Transverse colon (tissue), 4 donors: ENCODE data around the gene GRHPR. TPM values are rescaled to one million over a fixed set of nuclear protein-coding genes. Genes with fewer than 3 reads are reported as not detected.

Experiments used
- DNase-seq: peaks from one replicate; pipeline ENCODE4 v3.0.0-alpha.2; 2019
- H3K27ac ChIP-seq, 4 donors: fragments of 200-600 bp; sonication (generic); 2 replicates each; pipeline ENCODE4 v1.5.1; 2016 to 2018; ENCODE audit warnings: inconsistent platforms in 4 of 4
- H3K27me3 ChIP-seq: fragments of 200-600 bp; sonication (generic); 2 replicates; pipeline ENCODE4 v1.5.1; 2017; ENCODE audit warnings: inconsistent platforms
- H3K36me3 ChIP-seq, 4 donors: fragments of 200-600 bp; sonication (generic); 2 replicates each; pipeline ENCODE4 v1.5.1; 2017 to 2019; ENCODE audit warnings: inconsistent platforms in 4 of 4
- H3K4me1 ChIP-seq, 4 donors: fragments of 200-600 bp; sonication (generic); 2 replicates each; pipeline ENCODE4 v1.5.1; 2017 to 2020; ENCODE audit warnings: inconsistent platforms in 4 of 4
- H3K4me3 ChIP-seq, 4 donors: fragments of 200-600 bp; sonication (generic); 1 replicate in 1 of 4; 2 replicates in 3 of 4; pipeline versions ENCODE4 v1.5.1 to v1.6.1; 2017 to 2019; ENCODE audit warnings: inconsistent platforms in 4 of 4
- H3K9me3 ChIP-seq, 2 donors: fragments of 200-600 bp; sonication (generic); 2 replicates each; pipeline ENCODE4 v1.5.1; 2017 to 2019; ENCODE audit warnings: inconsistent platforms in 2 of 2
- EP300 ChIP-seq: sonication (generic); formaldehyde crosslinking; IDR thresholded peaks from one replicate; pipeline ENCODE4 v1.6.1; 2017; ENCODE audit warnings: antibody characterized with exemption, low read depth
- POLR2A ChIP-seq: fragments of 450-650 bp; IDR thresholded peaks from one replicate; pipeline ENCODE4 v1.6.1; 2016; ENCODE audit warnings: antibody characterized with exemption, mild to moderate bottlenecking, moderate library complexity
- POLR2AphosphoS5 ChIP-seq, 3 donors: sonication (generic); formaldehyde crosslinking; IDR thresholded peaks; one replicate each; pipeline ENCODE4 v1.6.1; 2016; ENCODE audit warnings: antibody characterized with exemption in 3 of 3
- WGBS, 2 donors: methylation state at CpG; one replicate each; pipeline ENCODE4 v1.1.5; 2018; ENCODE audit warnings: low coverage in 1 of 2; 5-methylcytosine and 5-hydroxymethylcytosine counted together
- in situ Hi-C, 4 donors: fragments of 200-750 bp; cut with MboI; loops; one replicate each; pipeline versions ENCODE4 v1.15.0 to v1.15.1; 2017; ENCODE audit warnings: low sequenced_read_pairs in 3 of 4, low pct_ligation_motif_present in 1 of 4, low pct_unique_long_range_greater_than_20kb in 1 of 4
- intact Hi-C: fragments of 100-400 bp; cut with DNase I; formaldehyde crosslinking; loops from one replicate; pipeline ENCODE4 v1.15.1; 2023; ENCODE audit warnings: low total_unique reads
- total RNA-seq, 4 donors: library from RNA; depleted of rRNA; stranded (reverse); fragments of >200 nt; gene quantifications; one replicate each; pipeline ENCODE4 v1.1.0, GENCODE V29; 2016
- TF ChIP-seq, protein P1 (sequence below), 5 experiments: fragments of 200-600 bp in 3 of 5; fragments of 450-650 bp in 2 of 5; sonication (generic) in 3 of 5; IDR thresholded peaks; 1 replicate in 2 of 5; 2 replicates in 3 of 5; pipeline ENCODE4 v1.5.1; 2016 to 2017; ENCODE audit warnings: antibody characterized with exemption in 5 of 5, inconsistent platforms in 3 of 5, mild to moderate bottlenecking in 2 of 5, moderate library complexity in 1 of 5

Gene GRHPR
- total RNA-seq, 4 donors from 2014 or later: 48.6 to 131 (median 104) TPM

DNA sequence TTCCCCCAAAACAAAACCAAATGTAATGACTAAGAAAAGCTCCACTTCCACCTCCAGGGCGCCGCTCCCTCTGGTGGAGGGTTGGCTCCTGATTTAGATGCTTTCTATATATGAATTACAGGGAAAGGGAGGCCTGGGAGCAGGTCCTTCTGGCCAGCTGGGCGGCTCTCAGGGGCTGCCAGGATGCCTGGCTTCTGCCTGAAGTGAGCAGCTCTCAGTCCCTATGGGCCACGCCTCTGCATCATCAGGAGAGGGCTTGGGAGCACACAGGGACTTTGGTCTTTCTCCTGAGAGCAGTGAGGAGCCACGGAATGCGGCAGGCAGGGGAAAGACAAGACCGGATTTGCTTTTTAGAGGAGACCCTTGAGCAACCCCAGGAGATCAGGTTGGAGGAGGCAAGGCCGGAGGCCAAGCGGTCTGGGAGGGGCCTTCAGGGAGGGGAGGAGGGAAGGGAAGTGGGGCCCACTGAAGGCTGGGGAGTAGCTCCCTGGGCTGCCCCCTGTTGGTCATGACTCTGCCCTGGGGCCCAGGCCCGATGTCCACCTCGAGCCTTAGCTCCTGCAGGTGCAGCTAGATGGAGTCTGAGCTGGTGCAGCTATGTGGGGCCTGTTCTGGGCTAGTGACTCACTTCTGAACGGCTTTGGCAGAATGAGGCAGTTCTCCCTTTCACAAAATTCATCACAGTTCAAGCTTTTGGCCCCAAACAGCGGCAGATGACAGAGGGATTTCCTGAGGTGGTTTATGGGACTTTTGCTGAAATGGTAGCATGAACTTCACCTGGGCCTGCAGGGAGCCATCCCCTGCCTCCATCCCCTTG is 11.3 kb upstream of the GRHPR start:
- no peak for DNase-seq
- no peaks in the 10 kb centered on the region for H3K36me3 ChIP-seq
- no peak overlapping the region for H3K27ac ChIP-seq
- intact Hi-C loops: no loop called here
- peaks cover 0 to 7% (median 0%) of the 10 kb centered on the region in 4 donors for H3K4me1 ChIP-seq
- in situ Hi-C loops: no loop called here
- 69% methylated on average over 12 of the region's 13 CpGs; no CpG with 5 or more reads in 1 of the 2 donors for WGBS, 2 donors
- H3K27me3 ChIP-seq: no peaks in the 10 kb centered on the region
- TF ChIP-seq POLR2A: no peak
- no peak for TF ChIP-seq EP300
- TF ChIP-seq, protein P1, sequence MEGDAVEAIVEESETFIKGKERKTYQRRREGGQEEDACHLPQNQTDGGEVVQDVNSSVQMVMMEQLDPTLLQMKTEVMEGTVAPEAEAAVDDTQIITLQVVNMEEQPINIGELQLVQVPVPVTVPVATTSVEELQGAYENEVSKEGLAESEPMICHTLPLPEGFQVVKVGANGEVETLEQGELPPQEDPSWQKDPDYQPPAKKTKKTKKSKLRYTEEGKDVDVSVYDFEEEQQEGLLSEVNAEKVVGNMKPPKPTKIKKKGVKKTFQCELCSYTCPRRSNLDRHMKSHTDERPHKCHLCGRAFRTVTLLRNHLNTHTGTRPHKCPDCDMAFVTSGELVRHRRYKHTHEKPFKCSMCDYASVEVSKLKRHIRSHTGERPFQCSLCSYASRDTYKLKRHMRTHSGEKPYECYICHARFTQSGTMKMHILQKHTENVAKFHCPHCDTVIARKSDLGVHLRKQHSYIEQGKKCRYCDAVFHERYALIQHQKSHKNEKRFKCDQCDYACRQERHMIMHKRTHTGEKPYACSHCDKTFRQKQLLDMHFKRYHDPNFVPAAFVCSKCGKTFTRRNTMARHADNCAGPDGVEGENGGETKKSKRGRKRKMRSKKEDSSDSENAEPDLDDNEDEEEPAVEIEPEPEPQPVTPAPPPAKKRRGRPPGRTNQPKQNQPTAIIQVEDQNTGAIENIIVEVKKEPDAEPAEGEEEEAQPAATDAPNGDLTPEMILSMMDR (IDR thresholded peaks at IDR 0.05): no peak
- no peak for TF ChIP-seq POLR2AphosphoS5 (IDR thresholded peaks at IDR 0.05)
- no peaks in the 10 kb centered on the region for H3K9me3 ChIP-seq
- H3K4me3 ChIP-seq: no peak overlapping the region

DNA sequence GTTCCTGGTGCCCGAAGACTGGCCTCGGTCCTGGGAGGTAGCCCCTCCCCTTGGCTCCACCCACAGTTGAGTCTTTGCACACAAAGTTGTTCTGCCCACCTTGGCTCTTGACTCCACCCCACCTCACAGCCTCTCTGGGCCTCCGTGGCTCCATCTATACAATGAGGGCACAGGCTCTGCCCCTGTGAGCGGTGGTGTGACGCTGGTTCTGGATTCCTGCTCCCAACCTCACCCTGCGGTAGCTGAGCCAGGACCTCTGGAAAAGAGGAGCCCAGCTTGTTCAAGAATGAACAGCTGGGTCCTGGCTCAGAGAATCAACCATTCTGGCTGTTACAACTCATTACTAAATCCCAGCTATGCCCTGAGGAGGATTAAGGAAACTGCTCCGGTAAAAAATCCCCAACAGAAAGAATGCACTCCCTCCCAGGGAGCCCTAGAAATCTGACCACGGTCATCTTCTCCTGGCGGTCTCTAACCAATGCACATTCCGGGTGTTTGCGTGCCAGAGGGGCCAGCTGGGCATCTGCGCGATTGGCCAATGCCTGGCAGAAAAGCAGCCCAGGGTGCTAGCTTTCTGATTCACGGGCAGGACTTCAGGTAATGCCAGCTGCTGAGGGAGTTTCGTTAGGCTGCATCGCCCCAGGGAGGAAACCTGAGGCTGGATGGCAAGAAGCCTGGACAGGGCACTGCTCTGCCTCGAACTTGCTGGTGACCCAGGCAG is 9.9 kb upstream of the GRHPR start:
- DNase-seq: no peak
- no peaks in the 10 kb centered on the region for H3K9me3 ChIP-seq
- no peak overlapping the region for H3K4me3 ChIP-seq
- no peak for TF ChIP-seq POLR2AphosphoS5 (IDR thresholded peaks at IDR 0.05)
- TF ChIP-seq, protein P1 (IDR thresholded peaks at IDR 0.05): no peak
- no peak for TF ChIP-seq EP300
- TF ChIP-seq POLR2A: no peak
- H3K4me1 ChIP-seq: peaks cover 0 to 7% (median 0%) of the 10 kb centered on the region in 4 donors
- WGBS, 2 donors: 76 to 80% methylated on average over 3 to 17 of the region's 17 CpGs
- no peaks in the 10 kb centered on the region for H3K27me3 ChIP-seq
- in situ Hi-C loops (no loop called here), intact Hi-C loops (no loop called here)
- no peaks in the 10 kb centered on the region for H3K36me3 ChIP-seq
- H3K27ac ChIP-seq: no peak overlapping the region

DNA sequence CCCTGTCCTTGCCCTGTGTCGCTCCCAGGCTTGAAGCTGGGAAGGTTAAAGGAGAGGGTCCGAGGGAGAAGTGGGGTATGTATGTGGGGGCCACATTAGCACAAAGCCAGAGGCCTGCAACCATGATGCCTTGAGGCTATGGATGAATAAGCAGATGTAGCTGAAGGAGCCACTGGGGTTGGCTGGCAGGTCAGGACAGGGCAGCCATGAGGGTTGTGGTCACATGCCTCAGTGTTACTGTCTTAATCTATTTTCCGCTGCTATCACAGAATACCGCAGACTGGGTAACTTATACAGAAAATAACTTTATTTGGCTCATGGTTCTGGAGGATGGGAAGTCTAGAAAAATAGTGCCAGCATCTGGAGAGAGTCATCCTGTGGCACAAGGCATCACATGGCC is 9.2 kb upstream of the GRHPR start:
- intact Hi-C loops (no loop called here), in situ Hi-C loops (no loop called here)
- WGBS, 2 donors: 95% methylated on average over 4 of the region's 4 CpGs; no CpG with 5 or more reads in 1 of the 2 donors
- Histone ChIP-seq H3K9me3 (no peaks in the 10 kb centered on the region), H3K27ac (no peak overlapping the region), H3K36me3 (no peaks in the 10 kb centered on the region), H3K27me3 (no peaks in the 10 kb centered on the region), H3K4me3 (no peak overlapping the region), H3K4me1 (peaks cover 0 to 7% (median 0%) of the 10 kb centered on the region in 4 donors)
- TF ChIP-seq EP300: no peak
- TF ChIP-seq, protein P1 (IDR thresholded peaks at IDR 0.05): no peak
- no peak for DNase-seq

DNA sequence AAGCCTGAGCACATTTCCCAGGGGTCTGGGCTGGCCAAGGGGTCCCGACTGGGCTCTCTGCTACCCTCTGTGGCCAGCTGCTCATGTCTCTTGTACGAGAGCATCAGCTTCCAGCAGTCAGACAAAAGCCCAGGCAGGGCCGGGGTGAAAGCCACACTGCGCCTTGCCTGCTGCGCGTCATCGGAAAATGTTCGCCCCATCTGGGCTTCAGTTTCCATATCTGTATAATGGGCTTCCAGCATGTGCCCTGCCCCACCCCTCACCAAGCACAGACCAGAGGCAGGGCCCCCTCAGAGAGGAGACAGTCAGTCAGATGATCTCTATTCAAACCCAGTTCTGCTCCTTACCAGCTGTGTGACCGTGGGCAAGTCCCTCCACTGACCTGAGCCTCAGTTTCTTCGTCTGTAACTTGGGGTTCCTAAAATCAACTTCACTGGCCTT is 8.0 kb upstream of the GRHPR start:
- DNase-seq: no peak
- Histone ChIP-seq H3K36me3 (no peaks in the 10 kb centered on the region), H3K27me3 (no peaks in the 10 kb centered on the region), H3K4me3 (no peak overlapping the region), H3K9me3 (no peaks in the 10 kb centered on the region), H3K4me1 (peaks cover 0 to 7% (median 0%) of the 10 kb centered on the region in 4 donors), H3K27ac (peak overlapping the region in 1 of 4 donors; percentile 4)
- intact Hi-C loops (no loop called here), in situ Hi-C loops (no loop called here)
- no peak for TF ChIP-seq POLR2AphosphoS5 (IDR thresholded peaks at IDR 0.05)
- TF ChIP-seq, protein P1 (IDR thresholded peaks at IDR 0.05): no peak
- TF ChIP-seq EP300: no peak
- no peak for TF ChIP-seq POLR2A
- 75 to 87% methylated on average over 2 to 9 of the region's 10 CpGs for WGBS, 2 donors
